Osteoblast (primary cell): Measurements from ENCODE around the gene CD46. TPM values are rescaled to one million over a fixed set of nuclear protein-coding genes. Genes with fewer than 3 reads are reported as not detected.

Source experiments
- DNase-seq: peaks from one replicate; pipeline ENCODE4 v3.0.0; 2011; ENCODE audit warnings: low spot score, mixed read lengths; ENCODE audit not compliant: insufficient read length; ENCODE audit errors: missing footprints
- H2AFZ ChIP-seq: 2 replicates; pipeline ENCODE4 v1.6.0; 2011; ENCODE audit warnings: mild to moderate bottlenecking, low read length
- H3K27ac ChIP-seq: 2 replicates; pipeline ENCODE4 v1.5.1; 2011; ENCODE audit warnings: mild to moderate bottlenecking, low read depth, low read length, moderate library complexity
- H3K27me3 ChIP-seq: 2 replicates; pipeline ENCODE4 v1.6.0; 2012; ENCODE audit warnings: mild to moderate bottlenecking, control low read depth, inconsistent platforms, low read length, moderate library complexity; ENCODE audit not compliant: insufficient read depth
- H3K36me3 ChIP-seq: 2 replicates; pipeline ENCODE4 v1.5.1; 2011; ENCODE audit warnings: mild to moderate bottlenecking, low read length, control low read depth, moderate library complexity; ENCODE audit not compliant: insufficient read depth
- H3K4me1 ChIP-seq: 2 replicates; pipeline ENCODE4 v1.5.1; 2011; ENCODE audit warnings: mild to moderate bottlenecking, low read length, control low read depth, moderate library complexity; ENCODE audit not compliant: insufficient read depth
- H3K4me2 ChIP-seq: 2 replicates; pipeline ENCODE4 v1.6.0; 2011; ENCODE audit warnings: mild to moderate bottlenecking, low read length; ENCODE audit not compliant: insufficient read depth
- H3K4me3 ChIP-seq: fragments of 200-600 bp; sonication (generic); 3 replicates; pipeline ENCODE4 v1.5.1; 2012; ENCODE audit warnings: mild to moderate bottlenecking, low read length, inconsistent platforms; ENCODE audit not compliant: insufficient read depth
- H3K79me2 ChIP-seq: 2 replicates; pipeline ENCODE4 v1.6.0; 2012; ENCODE audit warnings: mild to moderate bottlenecking, low read length, control low read depth, inconsistent platforms; ENCODE audit not compliant: insufficient read depth
- H3K9me3 ChIP-seq: 2 replicates; pipeline ENCODE4 v1.5.1; 2011; ENCODE audit warnings: low read depth, low read length, control low read depth
- H4K20me1 ChIP-seq: 2 replicates; pipeline ENCODE4 v1.6.0; 2012; ENCODE audit warnings: mild to moderate bottlenecking, low read length, control low read depth; ENCODE audit not compliant: insufficient read depth
- CTCF ChIP-seq: IDR thresholded peaks from 2 replicates; pipeline ENCODE4 v1.5.1; 2011; ENCODE audit warnings: mild to moderate bottlenecking, low read depth, low read length, moderate library complexity; ENCODE audit errors: extremely low read depth
- total RNA-seq: library from RNA; depleted of rRNA; stranded (reverse); fragments of >200 nt; gene quantifications from 2 replicates; pipeline ENCODE4 v1.2.3, GENCODE V29; 2012

The CD46 gene
- total RNA-seq, 1 donor, result 92.6 TPM

GRCh38 chr1:207814469-207814868, 62.6 kb downstream of the CD46 start:
- TF ChIP-seq CTCF, result no peak
- peak; percentile 48 for DNase-seq

GRCh38 chr1:207815466-207815865, 63.6 kb downstream of the CD46 start:
- Histone ChIP-seq H3K27ac (no peak overlapping the region), H3K36me3 (peaks cover 28% of the 10 kb centered on the region), H3K4me2 (no peak overlapping the region), H3K9me3 (no peaks in the 10 kb centered on the region), H4K20me1 (peaks cover 4% of the 10 kb centered on the region), H3K27me3 (no peaks in the 10 kb centered on the region), H2AFZ (no peak overlapping the region), H3K4me1 (peaks cover 27% of the 10 kb centered on the region), H3K79me2 (peaks cover 22% of the 10 kb centered on the region), H3K4me3 (no peak overlapping the region)
- peak; percentile 80 for DNase-seq
- no peak for TF ChIP-seq CTCF

More at GRCh38 chr1:207814469-207814868, 62.6 kb downstream of the CD46 start:
- no peaks in the 10 kb centered on the region for H3K27me3 ChIP-seq
- H3K36me3 ChIP-seq, result peaks cover 28% of the 10 kb centered on the region
- peaks cover 4% of the 10 kb centered on the region for H4K20me1 ChIP-seq
- peaks cover 34% of the 10 kb centered on the region for H3K4me1 ChIP-seq
- H3K79me2 ChIP-seq, result peaks cover 18% of the 10 kb centered on the region
- no peak overlapping the region for H3K4me3 ChIP-seq
- H3K9me3 ChIP-seq, result no peaks in the 10 kb centered on the region
- no peak overlapping the region for H3K27ac ChIP-seq
- no peak overlapping the region for H3K4me2 ChIP-seq
- H2AFZ ChIP-seq, result no peak overlapping the region

GRCh38 chr1:207815913-207816291, 64.0 kb downstream of the CD46 start:
- H3K79me2 ChIP-seq, result peaks cover 26% of the 10 kb centered on the region
- no peak overlapping the region for H3K4me2 ChIP-seq
- peaks cover 4% of the 10 kb centered on the region for H4K20me1 ChIP-seq
- peaks cover 28% of the 10 kb centered on the region for H3K36me3 ChIP-seq
- H3K4me1 ChIP-seq, result peaks cover 24% of the 10 kb centered on the region
- no peaks in the 10 kb centered on the region for H3K9me3 ChIP-seq
- peak; percentile 76 for DNase-seq
- no peak overlapping the region for H3K4me3 ChIP-seq
- no peak for TF ChIP-seq CTCF
- H3K27me3 ChIP-seq, result no peaks in the 10 kb centered on the region
- H2AFZ ChIP-seq, result no peak overlapping the region
- no peak overlapping the region for H3K27ac ChIP-seq

- Histone ChIP-seq H4K20me1 (peaks cover 5% of the 10 kb centered on the region), H2AFZ (no peak overlapping the region), H3K36me3 (peaks cover 28% of the 10 kb centered on the region), H3K79me2 (peaks cover 35% of the 10 kb centered on the region), H3K4me3 (no peak overlapping the region), H3K4me2 (no peak overlapping the region), H3K27me3 (no peaks in the 10 kb centered on the region), H3K27ac (no peak overlapping the region), H3K9me3 (no peaks in the 10 kb centered on the region), H3K4me1 (peaks cover 24% of the 10 kb centered on the region)
- TF ChIP-seq CTCF, result no peak
- DNase-seq, result no peak
These were observed 65.3 kb downstream of the CD46 start for GRCh38 chr1:207817166-207817565.
